KOPT-K1 (cell line): Measurements from ENCODE around the gene ITGA11.

Experiments
- H3K27ac ChIP-seq: fragments of 200-600 bp; sonication (generic); 2 replicates; pipeline ENCODE4 v1.5.1; 2016; ENCODE audit warnings: antibody characterized with exemption, mild to moderate bottlenecking, low read depth, low read length; ENCODE audit not compliant: poor library complexity, severe bottlenecking
- H3K36me3 ChIP-seq: fragments of 200-600 bp; sonication (generic); 2 replicates; pipeline ENCODE4 v1.5.1; 2017; ENCODE audit warnings: antibody characterized with exemption, mild to moderate bottlenecking, low read length, moderate library complexity; ENCODE audit not compliant: insufficient read depth
- H3K9me3 ChIP-seq: fragments of 200-600 bp; sonication (generic); 2 replicates; pipeline ENCODE4 v1.5.1; 2017; ENCODE audit warnings: antibody characterized with exemption, low read length, mild to moderate bottlenecking; ENCODE audit not compliant: insufficient read depth, poor library complexity, severe bottlenecking

Gene ITGA11

DNA sequence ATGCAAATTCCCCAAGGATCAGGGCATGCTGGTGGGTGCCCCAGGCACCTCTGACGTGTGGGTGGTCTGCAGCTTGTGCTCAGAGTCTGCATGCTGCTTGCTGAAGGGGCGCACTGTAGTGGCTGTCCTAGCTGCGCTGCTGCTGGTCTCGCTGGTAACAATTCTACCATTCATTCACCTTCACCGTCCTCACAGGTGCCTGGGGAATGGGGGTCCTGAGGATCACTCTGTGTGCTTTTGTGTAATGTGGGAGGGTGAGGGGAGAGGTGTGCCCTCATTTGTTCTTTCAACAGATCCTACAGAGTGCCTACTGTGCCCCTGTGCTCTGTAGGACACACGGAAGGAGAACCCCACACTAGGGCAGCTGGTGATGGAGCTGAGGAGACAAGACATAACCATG is 2.1 kb upstream of the ITGA11 start:
- no peaks in the 10 kb centered on the region for H3K9me3 ChIP-seq
- H3K27ac ChIP-seq: no peak overlapping the region
- no peaks in the 10 kb centered on the region for H3K36me3 ChIP-seq

DNA sequence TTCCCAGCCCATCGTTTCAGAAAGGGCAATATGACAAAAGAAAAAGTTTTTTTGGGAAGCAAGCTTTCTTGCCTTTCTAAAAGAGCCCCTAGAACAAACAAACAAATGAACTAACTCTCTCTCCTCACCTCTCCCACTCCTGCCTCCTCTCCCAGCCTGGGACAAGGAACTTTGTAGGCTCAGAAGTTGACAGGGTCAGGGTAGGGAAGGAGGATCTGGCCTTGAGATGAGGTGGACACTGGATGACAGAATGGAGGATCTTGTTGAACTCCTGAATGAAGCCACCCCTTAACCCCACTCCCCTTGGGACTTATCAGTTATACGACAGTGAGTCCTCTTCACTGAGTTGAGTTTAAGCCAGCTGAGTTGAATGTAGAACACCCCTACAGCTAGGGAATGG is 1.6 kb upstream of the ITGA11 start:
- no peak overlapping the region for H3K27ac ChIP-seq
- H3K36me3 ChIP-seq: no peaks in the 10 kb centered on the region
- H3K9me3 ChIP-seq: no peaks in the 10 kb centered on the region

DNA sequence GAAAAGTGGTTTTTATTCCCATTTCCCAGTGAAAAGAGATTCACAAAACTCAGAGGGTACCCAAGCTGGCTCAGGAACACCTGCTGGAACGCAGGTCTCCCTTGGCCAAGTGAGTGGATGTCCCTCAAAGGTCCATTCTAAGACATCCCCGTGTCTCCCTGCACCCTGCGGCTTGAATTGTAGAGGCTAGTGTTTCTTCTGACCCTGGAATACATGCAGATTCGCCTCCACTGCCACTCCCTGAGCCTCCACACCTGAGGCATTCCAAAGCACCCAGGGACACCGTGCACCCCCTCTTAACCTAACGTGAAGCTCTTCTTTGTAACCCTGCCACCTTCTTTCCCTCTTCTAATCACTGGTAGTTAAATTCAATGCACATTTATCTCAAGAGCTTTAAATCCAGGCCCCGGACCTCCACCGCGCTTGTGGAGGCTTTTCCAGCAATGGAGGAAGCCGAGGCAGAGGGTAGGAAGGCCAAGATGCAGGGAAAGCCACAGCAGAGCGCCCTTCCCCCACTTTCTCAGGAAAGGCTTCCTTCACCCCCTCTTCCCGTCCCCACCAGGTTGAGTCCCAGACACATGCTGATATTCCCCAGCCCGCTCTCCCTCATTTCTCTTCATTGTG is 590 bp upstream of the ITGA11 start:
- Histone ChIP-seq H3K36me3 (no peaks in the 10 kb centered on the region), H3K27ac (no peak overlapping the region), H3K9me3 (no peaks in the 10 kb centered on the region)

DNA sequence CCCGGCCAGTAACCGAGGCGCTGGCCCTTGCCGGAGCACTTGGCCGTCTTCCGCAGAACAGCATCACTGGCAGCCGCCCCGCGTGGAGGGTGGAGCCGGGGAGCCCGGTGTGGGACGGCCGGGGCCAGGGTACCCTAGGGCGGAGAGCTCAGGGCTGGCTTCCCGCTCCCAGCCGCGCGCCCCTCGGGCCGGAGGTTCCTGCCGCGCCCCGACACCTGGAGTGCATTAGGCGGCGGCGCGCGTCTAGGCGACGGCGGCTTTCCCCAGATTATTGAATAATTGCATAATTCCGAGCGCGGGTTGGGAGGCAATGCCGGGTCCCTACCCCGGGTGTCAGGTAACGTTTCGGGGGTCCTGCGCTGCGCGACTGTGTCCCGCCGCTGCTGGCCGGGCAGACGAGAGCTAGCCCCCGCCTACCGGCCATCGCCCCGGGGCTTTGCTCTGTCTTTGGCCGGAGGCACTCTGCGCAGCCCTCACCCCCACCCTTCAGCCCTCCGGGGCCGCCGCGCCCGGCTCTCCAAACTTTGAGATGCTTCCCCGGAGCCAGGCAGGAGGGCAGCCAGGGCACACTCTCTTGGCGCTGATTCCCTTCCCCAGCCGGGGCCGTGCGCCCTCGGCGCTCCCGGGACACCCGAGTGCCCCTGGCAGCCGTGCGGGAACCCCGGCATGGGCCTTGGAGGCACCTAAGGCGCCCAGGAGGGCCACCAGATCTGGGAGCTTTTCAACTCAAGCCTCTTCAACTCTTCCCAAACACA is 749 bp downstream of the ITGA11 start:
- Histone ChIP-seq H3K27ac (no peak overlapping the region), H3K36me3 (no peaks in the 10 kb centered on the region), H3K9me3 (no peaks in the 10 kb centered on the region)

GRCh38 chr15:68430471-68431036 is 1.4 kb downstream of the ITGA11 start:
- Histone ChIP-seq H3K36me3 (no peaks in the 10 kb centered on the region), H3K27ac (no peak overlapping the region), H3K9me3 (no peaks in the 10 kb centered on the region)

- no peaks in the 10 kb centered on the region for H3K36me3 ChIP-seq
- no peak overlapping the region for H3K27ac ChIP-seq
These were observed 2.1 kb downstream of the ITGA11 start for GRCh38 chr15:68429691-68430470.

DNA sequence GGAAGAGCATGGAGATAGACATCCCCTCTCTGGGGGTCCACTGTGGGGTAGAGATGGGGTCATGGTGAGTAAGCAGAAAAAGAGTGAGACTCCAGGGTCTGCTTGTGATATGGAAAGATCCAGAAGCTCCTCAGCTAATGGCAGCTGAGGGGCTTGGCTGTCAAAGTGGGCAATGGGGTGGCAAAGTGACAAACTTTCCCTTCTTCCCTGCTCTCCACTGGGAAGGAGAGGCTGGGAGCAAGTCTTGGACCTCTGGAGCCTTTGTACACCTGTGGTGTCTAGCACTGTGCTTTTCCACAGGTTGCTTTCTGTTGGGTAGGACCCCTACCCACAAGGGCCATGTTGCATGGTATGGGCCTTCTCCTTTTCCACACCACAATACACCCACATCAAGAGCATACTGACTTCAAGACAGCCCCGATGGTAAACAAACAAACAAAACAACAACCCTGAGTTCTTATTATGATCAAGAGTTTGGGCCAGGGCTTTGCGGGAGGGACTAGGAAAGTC is 3.5 kb downstream of the ITGA11 start:
- H3K27ac ChIP-seq: no peak overlapping the region
- no peaks in the 10 kb centered on the region for H3K9me3 ChIP-seq
- H3K36me3 ChIP-seq: no peaks in the 10 kb centered on the region

More at GRCh38 chr15:68429691-68430470, 2.1 kb downstream of the ITGA11 start:
- no peaks in the 10 kb centered on the region for H3K9me3 ChIP-seq

DNA sequence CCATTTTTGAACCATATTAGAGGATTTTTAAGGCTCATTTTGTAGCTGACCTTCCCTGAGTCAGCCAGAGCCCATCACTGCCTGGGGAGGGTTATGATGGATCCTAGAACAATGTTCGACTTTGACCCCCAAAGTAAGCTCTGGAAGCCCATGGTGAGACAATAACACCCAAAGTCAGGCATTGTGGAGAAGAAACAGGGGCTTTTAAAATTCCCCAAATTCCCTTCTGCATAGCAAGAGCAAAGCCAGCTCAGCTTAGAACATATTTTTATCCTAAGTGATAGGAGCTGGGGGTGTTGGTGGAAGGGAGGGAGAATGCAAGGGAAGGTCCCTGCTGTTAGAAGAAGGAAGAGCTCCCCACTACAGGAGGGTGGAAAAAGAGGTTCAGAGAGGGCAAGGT is 4.0 kb downstream of the ITGA11 start:
- no peak overlapping the region for H3K27ac ChIP-seq
- no peaks in the 10 kb centered on the region for H3K9me3 ChIP-seq
- no peaks in the 10 kb centered on the region for H3K36me3 ChIP-seq

- Histone ChIP-seq H3K27ac (no peak overlapping the region), H3K36me3 (no peaks in the 10 kb centered on the region), H3K9me3 (no peaks in the 10 kb centered on the region)
These were observed 4.6 kb downstream of the ITGA11 start for GRCh38 chr15:68427366-68427765.

- Histone ChIP-seq H3K27ac (no peak overlapping the region), H3K9me3 (no peaks in the 10 kb centered on the region)
These were observed 5.8 kb downstream of the ITGA11 start for GRCh38 chr15:68426116-68426515.

GRCh38 chr15:68425428-68426060 is 6.4 kb downstream of the ITGA11 start:
- Histone ChIP-seq H3K27ac (no peak overlapping the region), H3K9me3 (no peaks in the 10 kb centered on the region), H3K36me3 (no peaks in the 10 kb centered on the region)

More at GRCh38 chr15:68426116-68426515, 5.8 kb downstream of the ITGA11 start:
- no peaks in the 10 kb centered on the region for H3K36me3 ChIP-seq

GRCh38 chr15:68424754-68425390 is 7.1 kb downstream of the ITGA11 start:
- H3K36me3 ChIP-seq: no peaks in the 10 kb centered on the region
- H3K9me3 ChIP-seq: no peaks in the 10 kb centered on the region
- H3K27ac ChIP-seq: no peak overlapping the region

DNA sequence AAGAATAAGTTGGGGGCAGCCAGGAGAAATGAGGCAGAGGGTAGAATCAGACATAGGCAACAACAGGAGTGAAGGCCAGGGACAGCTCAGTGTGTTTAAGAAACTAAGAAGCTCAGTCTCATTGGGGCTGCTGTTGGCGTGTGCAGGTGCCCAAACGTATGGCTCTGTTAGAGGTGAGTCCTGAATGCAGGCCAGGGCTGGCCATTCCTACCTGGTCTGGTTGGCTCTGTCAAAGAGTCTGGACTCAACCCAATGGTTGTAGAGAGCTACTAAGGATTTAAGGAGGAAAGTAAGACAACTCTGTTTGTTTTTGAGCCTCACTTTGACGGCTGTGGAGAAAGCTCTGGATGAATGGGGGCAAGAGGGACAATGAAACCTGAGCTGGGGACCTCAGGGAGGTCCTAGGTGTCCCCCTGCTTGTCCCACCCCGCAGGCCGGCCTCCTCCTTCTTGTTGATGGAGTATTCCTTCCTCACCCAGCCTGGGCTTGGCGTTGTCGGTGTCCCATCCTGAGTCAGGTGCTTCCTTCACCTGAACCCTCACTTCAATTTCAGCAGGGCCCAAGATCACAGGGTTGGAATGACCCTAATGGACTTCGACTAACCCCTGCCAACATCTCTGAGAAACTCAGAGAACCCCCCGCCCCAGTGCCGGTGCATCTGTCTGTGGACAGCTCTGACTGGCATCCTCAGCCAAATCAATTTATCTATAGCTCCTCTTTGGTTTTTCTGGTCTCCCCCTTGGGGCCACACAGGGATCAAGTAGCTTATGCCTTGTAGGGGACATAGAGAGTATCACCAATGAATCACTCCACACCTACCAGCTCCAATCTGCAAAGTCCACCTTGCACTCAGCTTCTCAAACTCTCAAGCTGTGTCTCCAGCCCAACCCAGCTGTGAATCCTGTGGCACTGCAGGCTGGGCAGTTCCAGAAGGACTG is 8.3 kb downstream of the ITGA11 start:
- no peaks in the 10 kb centered on the region for H3K36me3 ChIP-seq
- no peaks in the 10 kb centered on the region for H3K9me3 ChIP-seq
- no peak overlapping the region for H3K27ac ChIP-seq
